Measurements from ENCODE around the gene TEX2. TPM values are rescaled to one million over a fixed set of nuclear protein-coding genes. Genes with fewer than 3 reads are reported as not detected.

TEX2 gene
- total and polyA plus RNA-seq, 2 of the 13 experiments (the other 11 are each of a cell fraction or from before 2014, with no cell fraction given): 21.4 to 37.7 TPM

- TF ChIP-seq ZNF362 (CRISPR knock-in tag; IDR thresholded peaks at IDR 0.05; ENCODE audit: borderline replicate concordance) (no peak), SRY (CRISPR knock-in tag; IDR thresholded peaks at IDR 0.05) (no peak)
Measured at GRCh38 chr17:64162554-64162953, 100.5 kb downstream of the TEX2 start (continued).

GRCh38 chr17:64161380-64162176 is 101.5 kb downstream of the TEX2 start:
- CTCF ChIA-PET (ENCODE audit: low intra/inter-chr PET ratio, low total read pairs): no interaction called here
- no peak for FAIRE-seq
- no peak for ATAC-seq
- TF ChIP-seq E2F2 (CRISPR knock-in tag; IDR thresholded peaks at IDR 0.05; ENCODE audit: borderline replicate concordance): no peak
- TF ChIP-seq ZNF713 (CRISPR knock-in tag; IDR thresholded peaks at IDR 0.05): no peak
- no peak for TF ChIP-seq TBL1XR1 (IDR thresholded peaks at IDR 0.05; ENCODE audit: borderline replicate concordance, low read length, partially characterized antibody)
- no peak for TF ChIP-seq IKZF4 (CRISPR knock-in tag; IDR thresholded peaks at IDR 0.05; ENCODE audit: borderline replicate concordance, low read depth, not compliant biosample characterization)
- no peak for TF ChIP-seq SRSF9 (IDR thresholded peaks at IDR 0.05; ENCODE audit: borderline replicate concordance, insufficient read depth, low read depth, low read length, poor library complexity, severe bottlenecking)
- TF ChIP-seq ZNF800 (CRISPR knock-in tag; IDR thresholded peaks at IDR 0.05): no peak
- no peak for TF ChIP-seq MED1 (CRISPR knock-in tag; IDR thresholded peaks at IDR 0.05)
- no peak for TF ChIP-seq TARDBP (CRISPR knock-in tag; IDR thresholded peaks at IDR 0.05)
- no peak for TF ChIP-seq PTBP1 (IDR thresholded peaks at IDR 0.05; ENCODE audit: low read depth, low read length, poor library complexity, severe bottlenecking)
- TF ChIP-seq NFKBIZ (CRISPR knock-in tag; IDR thresholded peaks at IDR 0.05): no peak
- TF ChIP-seq ZNF20 (CRISPR knock-in tag; IDR thresholded peaks at IDR 0.05): no peak
- no peak for TF ChIP-seq TBX2 (CRISPR knock-in tag; IDR thresholded peaks at IDR 0.05; ENCODE audit: borderline replicate concordance)
- TF ChIP-seq NCOA1 (CRISPR knock-in tag; IDR thresholded peaks at IDR 0.05): no peak
- TF ChIP-seq TCF7 (IDR thresholded peaks at IDR 0.05; ENCODE audit: low read depth): no peak
- no peak for TF ChIP-seq PHF20 (CRISPR knock-in tag; IDR thresholded peaks at IDR 0.05)

More at GRCh38 chr17:64161380-64162176, 101.5 kb downstream of the TEX2 start:
- Histone ChIP-seq H3K27ac (ENCODE audit: extremely low read length, insufficient read depth, low read length) (no peak overlapping the region), H2AFZ (ENCODE audit: low read length) (no peak overlapping the region), H3K9me3 (ENCODE audit: low read length) (no peaks in the 10 kb centered on the region), H3K36me3 (replicated peaks in 1 of 2; ENCODE audit: control insufficient read depth in 1 of 2, insufficient read depth in 2 of 2, low read length in 2 of 2) (peaks cover 13 to 48% of the 10 kb centered on the region in 2 experiments), H3K4me3 (replicated peaks in 1 of 3; ENCODE audit: insufficient read depth in 1 of 3, low read depth in 2 of 3, low read length in 3 of 3) (no peak overlapping the region), H3K27me3 (ENCODE audit: control insufficient read depth in 1 of 2, insufficient read depth in 2 of 2, low read length in 2 of 2) (no peaks in the 10 kb centered on the region), H3K4me2 (ENCODE audit: low read depth, low read length) (no peak overlapping the region), H3K9ac (ENCODE audit: insufficient read depth, low read depth, low read length) (no peak overlapping the region), H4K20me1 (ENCODE audit: insufficient read depth, low read length) (no peaks in the 10 kb centered on the region), H3K79me2 (ENCODE audit: insufficient read depth, low read length) (no peaks in the 10 kb centered on the region), H3K4me1 (ENCODE audit: insufficient read depth, low read length) (peaks cover 27% of the 10 kb centered on the region)
- whole genome bisulfite sequencing (ENCODE audit: low lambda C conversion rate): 88% methylated on average over 6 of the region's 6 CpGs
- in situ Hi-C loops (cut with HindIII; ENCODE audit: extremely low pct_ligation_motif_present, low pct_unique_long_range_greater_than_20kb) (no loop called here), intact Hi-C loops (cut with micrococcal nuclease; ENCODE audit: unreplicated experiment) (no loop called here)
- BruUV-seq (replicated peaks): no TSS peak
- no peak for DNase-seq (ENCODE audit: low spot score)
- POLR2A ChIA-PET: interaction anchor here (3.9 kb wide), 1 partner anchor 16 kb away, joined by 15 read pairs; no protein-coding TSS in a partner anchor

Measured in HepG2 (cell line).